NCI-H2196 (cell line): ENCODE results near the gene LRRC8D.

ENCODE experiments used
- DNase-seq: peaks from one replicate; lab custom pipeline; 2025; ENCODE audit not compliant: unreplicated experiment; lab: John Stamatoyannopoulos, UW

The LRRC8D gene

GRCh38 chr1:89934461-89934860 is 113.6 kb downstream of the LRRC8D start:
- no peak for DNase-seq

DNA sequence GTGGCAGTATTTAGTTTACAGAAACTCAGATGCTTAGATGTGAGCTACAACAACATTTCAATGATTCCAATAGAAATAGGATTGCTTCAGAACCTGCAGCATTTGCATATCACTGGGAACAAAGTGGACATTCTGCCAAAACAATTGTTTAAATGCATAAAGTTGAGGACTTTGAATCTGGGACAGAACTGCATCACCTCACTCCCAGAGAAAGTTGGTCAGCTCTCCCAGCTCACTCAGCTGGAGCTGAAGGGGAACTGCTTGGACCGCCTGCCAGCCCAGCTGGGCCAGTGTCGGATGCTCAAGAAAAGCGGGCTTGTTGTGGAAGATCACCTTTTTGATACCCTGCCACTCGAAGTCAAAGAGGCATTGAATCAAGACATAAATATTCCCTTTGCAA is 114.4 kb downstream of the LRRC8D start:
- no peak for DNase-seq

DNA sequence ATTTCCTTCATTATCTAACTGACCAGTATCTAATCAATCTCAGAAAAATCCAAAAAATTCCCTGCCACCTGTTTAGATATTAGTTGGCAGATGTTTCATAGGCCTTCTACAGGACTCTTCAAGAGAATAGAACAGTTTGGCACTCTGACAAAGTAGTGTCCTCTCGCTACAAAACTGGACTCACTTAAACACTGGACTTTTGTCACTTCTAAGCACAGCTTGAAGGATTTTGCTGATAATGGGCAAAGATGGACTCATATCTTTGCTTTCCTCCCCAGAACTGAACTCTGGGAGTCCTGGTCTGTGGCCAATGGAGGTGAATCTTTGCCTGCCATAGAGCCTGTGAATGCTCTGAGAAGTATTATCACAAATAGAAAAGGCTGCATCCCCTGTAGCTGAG is 115.9 kb downstream of the LRRC8D start:
- no peak for DNase-seq

DNA sequence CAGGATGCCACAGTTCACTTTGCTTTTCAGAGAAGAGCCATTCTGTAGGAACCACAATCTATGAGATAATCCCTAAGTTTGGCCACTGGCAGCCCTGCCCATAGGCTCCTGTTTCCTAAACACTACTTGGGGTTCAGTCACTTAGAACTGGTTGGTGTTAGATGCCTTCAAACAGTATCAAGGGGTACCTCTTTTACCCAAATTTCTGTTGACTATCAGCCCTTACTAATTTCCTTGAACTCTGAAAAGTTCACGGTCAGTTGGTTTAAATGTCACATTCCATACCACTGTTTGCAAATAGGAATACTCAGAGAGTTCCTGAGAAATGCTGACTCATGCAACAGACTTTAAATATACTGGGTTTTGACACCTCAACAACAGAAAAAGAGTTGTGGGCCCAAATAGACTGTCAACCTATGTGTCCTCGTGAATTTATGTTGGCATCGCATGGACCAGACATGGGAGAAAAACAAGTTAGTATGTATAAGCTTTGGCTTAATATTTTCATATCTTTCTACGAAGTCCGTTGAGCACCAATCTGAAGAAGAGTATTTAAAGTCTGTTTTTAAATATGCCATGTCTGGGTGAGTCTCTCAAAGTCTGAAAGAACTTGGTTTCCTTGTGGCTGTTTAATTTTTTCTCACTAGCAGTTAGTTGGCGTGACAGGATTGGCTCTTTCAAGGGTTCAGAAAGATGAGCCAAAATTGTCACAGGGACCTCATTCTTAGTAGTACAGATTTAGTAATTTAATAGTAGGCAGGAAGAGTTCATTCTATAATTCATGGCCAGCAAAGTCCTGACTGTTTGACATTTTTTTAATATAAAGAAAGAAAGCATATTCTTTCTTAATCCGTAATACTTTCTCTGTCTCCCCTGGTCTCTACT is 117.6 kb downstream of the LRRC8D start:
- no peak for DNase-seq

DNA sequence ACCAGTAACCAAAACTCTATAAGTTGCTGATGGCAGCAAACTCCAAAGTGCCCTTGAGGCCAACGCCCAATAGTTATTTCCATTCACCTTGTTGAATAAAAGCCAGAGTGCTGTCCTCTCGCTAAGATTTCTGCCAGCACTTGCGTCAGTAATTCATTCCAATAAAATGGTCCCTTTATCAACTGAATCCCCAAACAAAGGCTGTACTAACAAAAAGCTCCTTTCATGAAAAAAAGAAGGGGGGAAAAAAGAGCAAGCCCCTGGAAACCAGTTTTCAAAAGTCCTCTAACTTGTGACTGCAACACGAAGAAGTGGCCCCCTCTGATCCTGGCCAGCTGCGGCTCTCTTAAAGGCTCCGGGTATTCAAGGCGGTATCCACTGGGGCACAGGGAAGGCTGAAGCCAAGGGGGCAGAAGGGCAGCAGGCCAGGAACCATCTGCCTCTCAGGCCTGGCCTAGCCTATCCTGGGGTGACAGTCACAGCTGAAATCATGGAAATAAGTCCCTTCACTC is 118.3 kb downstream of the LRRC8D start:
- no peak for DNase-seq

DNA sequence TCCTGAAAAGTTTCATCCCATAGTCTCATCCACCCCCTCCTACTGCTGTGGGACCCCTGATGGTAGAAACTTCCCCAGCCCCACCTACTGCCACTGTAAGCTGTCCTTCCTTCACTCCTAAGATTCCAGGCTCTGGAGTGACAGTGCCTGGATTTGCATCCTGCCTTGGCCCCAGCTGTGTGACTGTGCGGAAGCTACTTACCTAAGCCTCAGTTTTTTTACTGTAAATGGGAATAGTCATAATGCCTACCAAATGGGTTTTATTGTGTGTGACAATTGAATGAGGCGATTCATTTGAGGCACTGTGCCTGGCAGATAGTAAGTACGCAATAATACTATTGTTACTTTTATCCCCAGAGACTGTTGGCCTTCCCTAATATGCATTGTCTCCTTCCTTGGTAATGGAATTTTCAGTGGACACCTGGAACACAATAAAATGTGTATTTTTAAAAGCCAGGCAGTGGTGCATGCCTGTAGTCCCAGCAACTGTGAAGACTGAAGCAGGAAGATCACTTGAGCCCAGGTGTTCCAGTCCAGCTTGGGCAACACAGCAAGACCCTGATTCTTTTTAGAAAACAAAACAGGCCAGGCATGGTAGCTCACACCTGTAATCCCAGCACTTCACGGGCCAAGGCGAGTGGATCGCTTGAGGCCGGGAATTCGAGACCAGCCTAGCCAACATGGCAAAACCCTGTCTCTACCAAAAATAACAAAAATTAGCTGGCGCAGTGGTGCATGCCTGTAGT is 119.0 kb downstream of the LRRC8D start:
- no peak for DNase-seq

DNA sequence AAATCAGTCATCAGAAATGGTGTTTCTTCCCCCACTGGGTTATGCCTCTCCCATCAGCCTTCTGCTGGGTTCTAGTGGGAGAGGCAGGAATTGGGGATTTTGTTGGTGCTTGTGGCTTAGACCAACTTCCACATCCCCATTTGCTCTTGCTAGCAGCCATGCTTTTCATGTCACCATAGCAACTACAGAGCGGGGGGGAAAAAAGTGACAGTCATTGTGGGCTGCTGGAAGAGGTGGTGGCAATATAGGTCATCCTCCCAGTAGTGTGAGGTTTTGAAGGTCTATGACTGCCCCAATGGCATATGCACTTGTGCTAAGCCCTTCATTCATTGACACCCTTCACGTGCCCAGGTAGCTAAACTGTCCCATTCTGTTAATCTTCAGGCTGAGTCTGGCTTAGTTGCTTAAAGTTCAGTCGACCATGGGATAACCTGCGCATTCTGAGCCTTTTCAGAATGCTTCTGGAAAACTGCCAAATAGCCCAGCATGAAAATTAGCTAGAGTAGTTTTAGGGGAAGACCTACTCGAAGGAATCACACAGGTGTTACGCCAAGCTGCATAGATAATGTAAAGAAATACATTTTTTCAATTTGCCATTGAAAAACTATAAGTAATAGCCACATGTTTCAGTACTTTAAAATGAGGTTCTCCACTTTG is 120.4 kb downstream of the LRRC8D start:
- DNase-seq = no peak

DNA sequence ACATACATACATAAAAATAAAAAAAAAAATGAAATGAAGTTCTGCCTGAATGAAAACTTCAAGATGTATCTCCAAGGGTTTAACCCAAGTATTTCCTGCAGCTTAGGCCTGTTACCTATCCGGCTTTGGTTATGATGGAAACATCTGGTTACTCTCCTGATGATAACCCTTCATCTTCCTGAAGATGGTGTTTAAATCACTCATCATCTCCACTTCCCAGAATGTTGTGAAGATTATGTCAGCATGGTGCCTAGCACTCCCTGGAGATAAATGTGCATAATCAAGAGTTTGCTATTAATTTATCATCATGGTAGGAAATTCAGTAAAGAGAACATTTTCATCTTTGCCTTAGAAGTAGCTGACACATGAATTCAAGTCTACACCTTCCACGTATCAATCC is 121.2 kb downstream of the LRRC8D start:
- no peak for DNase-seq

DNA sequence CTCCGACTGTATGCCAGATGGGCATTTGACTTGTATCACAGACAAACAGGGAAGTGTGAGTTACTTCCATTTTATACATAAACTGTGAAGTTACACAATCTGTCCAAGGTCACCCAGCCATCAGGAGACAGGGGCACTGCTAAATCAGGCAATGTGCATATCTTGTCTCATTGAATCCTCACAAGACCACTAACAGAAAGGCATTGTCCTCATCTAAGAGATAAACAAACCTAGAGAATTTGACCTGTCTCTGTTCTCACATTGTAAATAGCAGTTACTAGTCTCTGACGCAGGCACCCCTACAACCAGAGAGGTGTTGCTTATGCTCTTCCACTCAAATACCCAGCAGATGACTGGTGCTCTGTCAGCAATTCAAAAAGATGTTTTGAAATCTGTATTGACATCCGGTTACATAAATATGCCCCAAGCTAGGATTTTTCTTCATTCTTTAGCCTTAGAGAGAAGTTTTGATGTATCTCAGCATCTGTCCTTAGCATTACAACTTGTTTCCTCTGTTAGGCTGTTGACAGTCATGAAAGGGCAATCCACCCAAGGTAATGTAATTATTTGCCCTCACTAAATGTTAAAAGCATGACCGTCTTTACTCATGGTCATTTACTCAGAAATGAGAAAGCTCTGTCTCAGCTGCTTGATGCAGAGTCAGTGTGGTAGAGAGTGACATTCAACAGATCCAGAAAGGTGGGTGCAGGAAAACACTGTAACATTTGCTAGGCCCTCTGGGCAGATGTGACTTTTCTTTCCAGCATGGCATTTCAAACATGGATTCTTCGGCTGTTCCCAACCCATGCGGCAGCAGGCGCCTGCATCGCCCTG is 122.2 kb downstream of the LRRC8D start:
- DNase-seq = no peak

- DNase-seq = no peak
These were observed 123.3 kb downstream of the LRRC8D start for GRCh38 chr1:89943846-89944781.

GRCh38 chr1:89945852-89946476 is 125.1 kb downstream of the LRRC8D start:
- no peak for DNase-seq

GRCh38 chr1:89946532-89946931 is 125.7 kb downstream of the LRRC8D start:
- no peak for DNase-seq

GRCh38 chr1:89948722-89949345 is 128.0 kb downstream of the LRRC8D start:
- DNase-seq = no peak

GRCh38 chr1:89949991-89950624 is 129.3 kb downstream of the LRRC8D start:
- DNase-seq = no peak

DNA sequence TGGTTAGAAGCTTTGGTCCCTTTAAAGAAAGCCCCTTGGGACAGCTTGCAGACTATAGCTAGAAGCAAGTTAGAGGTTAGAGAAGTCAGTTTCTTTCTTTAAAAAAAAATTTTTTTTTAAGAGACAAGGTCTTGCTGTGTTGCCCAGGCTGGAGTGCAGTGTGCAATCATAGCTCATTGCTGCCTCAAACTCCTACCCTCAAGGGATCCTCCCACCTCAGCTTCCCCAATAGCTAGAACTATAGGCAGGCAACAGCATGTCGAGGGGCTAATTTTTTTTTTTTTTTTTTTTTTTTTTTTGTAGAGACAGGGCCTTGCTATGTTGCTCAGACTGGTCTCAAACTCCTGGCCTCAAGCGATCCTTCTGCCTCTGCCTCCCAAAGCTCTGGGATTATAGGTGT is 129.9 kb downstream of the LRRC8D start:
- DNase-seq = no peak

GRCh38 chr1:89951766-89952604 is 131.2 kb downstream of the LRRC8D start:
- no peak for DNase-seq

DNA sequence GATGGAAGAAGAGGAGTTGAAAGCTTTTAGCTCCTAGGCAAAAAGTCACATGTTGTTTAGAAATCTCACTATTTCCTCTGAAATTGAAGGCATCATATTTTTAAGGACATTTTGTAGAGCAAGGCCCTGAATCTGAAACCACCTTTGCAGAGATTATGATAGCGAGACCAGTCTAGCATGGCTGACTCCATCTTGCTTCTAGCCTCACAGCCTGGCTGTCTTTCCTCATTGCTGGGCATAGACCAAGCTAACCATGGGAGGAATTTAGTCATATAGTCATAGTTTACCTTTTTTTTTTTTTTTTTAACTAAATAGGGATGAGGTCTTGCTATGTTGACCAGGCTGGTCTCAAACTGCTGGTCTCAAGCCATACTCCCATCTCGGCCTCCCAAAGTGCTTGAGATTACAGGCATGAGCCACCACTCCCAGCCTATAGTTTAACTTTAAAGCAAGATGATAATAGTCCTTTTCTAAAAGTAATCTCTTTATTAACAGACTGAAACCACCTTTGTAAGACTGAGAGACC is 131.8 kb downstream of the LRRC8D start:
- no peak for DNase-seq
